ENCODE measurements around the gene FGD6.

FGD6 gene

DNA sequence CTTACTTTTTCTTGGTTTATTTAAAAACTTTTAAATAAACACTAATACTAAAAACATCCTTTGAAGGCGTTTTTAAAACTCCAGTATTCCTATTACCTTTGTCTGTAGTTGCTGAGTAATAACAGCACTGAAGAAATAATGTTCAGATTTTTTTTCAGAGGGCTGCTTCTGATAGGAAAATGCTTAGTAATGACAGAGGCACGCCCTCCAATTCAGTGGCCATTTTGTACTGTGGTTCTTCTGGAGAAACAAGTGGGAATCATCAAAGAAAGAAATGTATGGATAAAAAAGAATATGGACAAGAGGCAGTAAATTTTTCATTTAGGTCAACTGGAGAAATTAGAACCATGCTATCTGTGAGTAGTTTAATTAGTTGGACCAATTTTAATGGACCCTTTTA lies 13.9 kb upstream of the FGD6 start:
- DNase-seq = peak; percentile 64

DNA sequence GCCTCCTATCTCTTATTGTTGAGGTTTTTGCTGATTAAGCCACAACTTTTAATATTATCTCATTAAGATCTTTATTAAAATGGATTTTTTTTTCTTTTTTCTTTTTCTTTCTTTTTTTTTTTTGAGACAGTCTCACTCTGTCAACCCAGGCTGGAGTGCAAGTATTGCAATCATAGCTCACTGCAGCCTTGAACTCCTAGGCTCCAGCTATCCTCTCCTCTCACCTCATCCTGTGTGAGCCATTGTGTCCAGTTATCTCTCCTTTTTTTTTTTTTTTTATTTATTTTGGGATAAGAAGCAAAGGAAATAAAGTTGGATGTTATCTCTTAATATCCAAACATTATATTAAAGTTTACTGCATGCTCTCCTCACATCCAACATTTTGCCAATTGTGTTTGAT lies 13.0 kb upstream of the FGD6 start:
- no peak for DNase-seq

DNA sequence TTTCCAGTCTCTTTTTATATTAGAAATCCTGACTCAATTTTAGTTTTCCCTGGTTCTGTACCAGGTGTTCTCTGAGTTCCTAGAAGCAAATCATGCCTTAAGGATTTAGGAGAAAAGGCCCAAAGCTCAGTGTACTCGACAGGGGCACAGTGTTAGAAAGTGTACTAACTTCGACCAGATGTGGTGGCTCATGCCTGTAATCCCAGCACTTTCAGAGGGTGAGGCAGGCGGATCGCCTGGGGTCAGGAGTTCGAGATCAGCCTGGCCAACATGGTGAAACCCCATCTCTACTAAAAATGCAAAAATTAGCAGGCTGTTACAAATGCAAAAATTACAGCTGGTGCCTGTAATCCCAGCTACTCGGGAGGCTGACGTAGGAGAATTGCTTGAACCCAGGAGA lies 12.4 kb upstream of the FGD6 start:
- no peak for DNase-seq

DNA sequence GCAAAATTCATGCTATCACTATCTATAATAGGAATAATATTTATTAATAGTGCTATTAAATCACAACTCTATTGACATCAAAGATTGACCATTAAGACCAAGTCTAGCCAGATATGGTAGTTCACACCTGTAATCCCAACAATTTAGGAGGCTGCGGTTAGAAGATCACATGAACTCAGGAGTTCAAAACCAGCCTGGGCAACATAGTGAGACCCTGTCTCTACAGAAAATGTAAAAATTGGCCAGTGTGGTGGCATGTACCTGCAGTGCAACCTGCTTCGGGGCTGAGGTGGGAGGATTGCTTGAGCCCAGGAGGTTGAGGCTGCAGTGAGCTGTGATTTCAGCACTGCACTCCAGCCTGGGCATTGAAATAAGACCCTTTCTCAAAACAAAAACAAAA lies 11.3 kb upstream of the FGD6 start:
- DNase-seq = no peak

DNA sequence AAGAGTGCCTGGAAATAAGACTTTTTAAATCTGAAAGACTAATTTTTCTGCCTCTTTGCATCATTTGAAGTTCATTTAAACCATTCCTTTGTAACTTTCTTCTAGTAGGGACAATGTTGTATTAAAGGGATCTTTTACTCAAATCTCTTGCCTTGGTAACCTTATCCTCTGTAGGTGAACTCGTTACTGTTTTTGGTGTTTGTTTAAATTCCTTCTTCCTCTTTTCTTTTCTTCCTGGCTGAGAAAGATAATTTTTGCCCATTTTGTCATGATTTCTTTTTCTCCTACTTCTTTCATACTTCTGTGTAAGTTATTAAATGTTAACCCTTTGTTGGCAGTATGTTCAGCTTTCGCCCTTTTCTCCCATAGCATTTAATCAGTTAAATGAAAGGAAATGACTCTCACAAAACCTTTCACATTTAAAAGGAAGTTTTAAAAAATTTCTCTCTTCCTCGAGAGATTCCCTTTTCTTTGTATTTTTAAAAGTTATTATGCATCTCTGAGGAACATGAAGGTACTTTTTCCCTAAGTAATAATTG lies 10.6 kb upstream of the FGD6 start:
- no peak for DNase-seq

DNA sequence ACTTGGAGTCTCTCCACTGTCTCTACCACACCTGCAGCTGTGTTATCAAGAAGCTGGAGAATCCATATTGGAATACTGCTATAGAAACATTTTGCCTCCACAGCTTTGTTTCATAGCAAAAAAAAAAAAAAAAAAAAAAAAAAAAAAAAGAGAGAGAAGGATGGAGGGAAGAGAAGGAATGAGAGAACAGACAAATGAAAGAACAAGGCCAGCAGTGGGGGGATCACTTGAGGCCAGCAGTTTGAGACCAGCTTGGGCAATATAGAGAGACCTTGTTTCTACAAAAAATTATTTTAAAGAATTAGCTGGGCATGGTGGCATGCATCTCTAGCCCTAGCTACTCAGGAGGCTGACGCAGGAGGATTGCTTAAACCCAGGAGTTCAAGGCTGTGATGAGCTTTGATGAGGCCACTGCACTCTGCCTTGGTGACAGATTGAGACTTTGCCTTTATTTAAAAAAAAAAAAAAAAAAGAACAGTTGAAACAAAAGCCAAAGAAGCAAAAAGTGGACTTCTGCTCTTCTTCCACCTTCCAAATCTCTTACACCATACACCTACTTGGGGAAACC lies 8.5 kb upstream of the FGD6 start:
- no peak for DNase-seq

DNA sequence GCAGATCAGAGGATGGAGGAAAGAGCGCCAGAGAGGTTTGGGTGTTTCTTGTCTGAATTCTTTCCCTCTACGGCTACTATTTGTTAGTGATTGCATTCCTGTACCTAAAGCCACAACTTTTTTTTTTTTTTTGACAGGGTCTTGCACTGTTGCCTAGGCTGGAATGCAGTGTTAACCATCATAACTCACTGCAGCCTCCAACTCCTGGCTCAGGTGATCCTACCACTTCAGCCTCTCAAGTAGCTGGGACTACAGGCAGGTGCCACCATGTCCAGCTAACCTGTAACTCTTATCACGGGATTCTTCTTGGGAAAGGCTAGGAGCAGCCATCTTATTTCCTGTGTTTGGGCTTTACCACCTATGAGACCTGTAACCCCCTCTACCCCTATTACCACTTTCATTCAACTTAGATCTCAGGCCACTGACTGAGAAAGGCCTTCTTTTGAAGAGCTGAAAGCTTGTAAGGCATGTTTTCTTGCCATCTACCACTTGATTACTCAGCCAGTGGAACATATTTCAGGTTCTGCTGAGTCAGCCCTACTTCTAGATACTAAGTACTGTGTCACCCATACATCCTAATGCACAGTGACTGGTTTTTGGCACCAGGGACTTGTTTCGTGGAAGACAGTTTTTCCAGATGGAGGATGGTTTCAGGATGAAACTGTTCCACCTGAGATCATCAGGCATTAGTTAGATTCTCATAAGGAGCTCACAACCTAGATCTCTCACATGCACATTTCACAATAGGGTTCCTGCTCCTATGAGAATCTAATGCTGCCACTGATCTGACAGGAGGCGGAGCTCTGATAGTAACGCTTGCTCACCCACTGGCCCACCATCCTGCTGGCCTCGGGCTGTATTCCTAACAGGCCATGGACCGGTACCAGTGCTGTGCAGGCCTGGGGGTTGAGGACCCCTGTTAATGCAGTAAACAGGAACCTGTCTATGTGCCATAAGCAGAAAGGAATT lies 7.2 kb upstream of the FGD6 start:
- DNase-seq = peak; percentile 39

DNA sequence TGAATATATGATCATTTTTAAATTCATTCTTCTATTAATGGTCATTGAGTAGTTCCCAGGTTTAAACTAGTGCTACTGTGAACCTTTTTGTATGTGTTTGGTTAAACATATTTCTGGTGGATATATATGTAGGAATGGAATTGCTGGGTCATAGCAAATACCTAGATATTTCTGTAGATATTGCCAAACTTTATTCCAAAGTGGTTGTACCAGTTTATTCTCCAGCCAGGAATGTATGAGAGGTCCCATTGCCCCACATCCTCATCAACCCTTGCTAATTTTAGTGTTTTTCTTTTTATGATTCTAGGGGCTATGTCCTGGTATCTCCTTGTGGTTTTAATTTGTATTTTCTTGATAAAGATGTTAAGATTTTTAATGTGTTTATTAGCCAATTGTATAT lies 3.5 kb upstream of the FGD6 start:
- no peak for DNase-seq

DNA sequence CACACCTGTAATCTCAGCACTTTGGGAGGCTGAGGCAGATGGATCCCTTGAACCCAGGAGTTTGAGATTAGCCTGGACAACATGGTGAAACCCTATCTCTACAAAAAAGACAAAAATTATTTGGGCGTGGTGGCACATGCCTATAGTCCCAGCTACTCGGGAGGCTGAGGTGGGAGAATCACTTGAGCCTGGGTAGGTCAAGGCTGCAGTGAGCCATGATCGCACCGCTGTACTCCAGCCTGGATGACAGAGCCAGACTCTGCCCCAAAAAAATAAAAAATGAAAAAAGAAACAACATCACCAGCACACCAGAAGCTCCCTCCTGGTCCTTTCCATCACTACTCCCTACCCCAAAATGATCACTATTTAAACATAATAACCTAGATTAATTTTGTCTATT lies 2.9 kb upstream of the FGD6 start:
- no peak for DNase-seq

DNA sequence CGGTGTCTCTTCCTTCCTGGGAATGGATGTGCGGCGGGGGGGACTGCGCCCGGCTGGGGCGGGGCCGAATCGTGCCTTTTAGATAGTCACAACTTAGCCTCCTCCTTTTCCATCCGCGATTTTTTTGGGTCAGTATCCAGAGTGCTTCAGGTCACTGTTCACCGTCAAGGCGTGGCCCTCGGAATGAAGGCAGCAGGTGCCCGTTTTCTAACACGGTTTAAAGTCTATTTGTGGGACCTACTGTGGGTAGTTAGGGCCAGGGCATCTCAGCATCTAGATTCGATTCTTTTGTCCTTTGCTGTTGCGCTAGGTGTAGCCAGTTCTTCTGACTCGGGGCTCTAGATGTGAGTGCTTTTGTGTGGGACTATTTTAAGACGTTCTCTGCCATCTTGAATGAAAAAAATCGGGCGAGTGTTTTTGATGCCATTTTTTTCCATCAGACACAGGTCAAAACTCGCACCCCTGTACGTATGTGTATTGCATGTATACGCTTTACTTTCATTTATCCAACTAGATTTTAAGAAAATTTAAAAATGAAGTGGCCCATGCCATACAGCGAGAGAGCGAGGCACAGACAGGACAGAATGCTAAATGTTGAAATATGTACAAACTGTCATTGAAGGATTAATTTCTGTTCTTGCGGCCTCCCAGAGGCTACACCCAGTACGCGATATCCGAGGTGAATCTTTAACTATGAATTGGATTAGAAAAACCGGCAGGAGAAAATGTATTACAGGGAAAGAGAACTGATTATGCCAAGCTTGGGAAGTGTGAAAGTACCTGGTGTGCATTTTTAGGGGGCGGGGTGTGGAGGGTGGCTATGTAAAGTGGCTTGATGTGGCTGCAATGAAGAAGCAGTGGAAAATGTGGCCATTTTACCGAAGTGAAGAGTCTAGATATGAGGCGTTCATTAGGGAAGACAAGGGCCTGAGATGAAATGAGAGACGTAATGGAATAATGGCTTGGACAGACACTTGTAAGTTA lies 1.2 kb upstream of the FGD6 start:
- DNase-seq = no peak

DNA sequence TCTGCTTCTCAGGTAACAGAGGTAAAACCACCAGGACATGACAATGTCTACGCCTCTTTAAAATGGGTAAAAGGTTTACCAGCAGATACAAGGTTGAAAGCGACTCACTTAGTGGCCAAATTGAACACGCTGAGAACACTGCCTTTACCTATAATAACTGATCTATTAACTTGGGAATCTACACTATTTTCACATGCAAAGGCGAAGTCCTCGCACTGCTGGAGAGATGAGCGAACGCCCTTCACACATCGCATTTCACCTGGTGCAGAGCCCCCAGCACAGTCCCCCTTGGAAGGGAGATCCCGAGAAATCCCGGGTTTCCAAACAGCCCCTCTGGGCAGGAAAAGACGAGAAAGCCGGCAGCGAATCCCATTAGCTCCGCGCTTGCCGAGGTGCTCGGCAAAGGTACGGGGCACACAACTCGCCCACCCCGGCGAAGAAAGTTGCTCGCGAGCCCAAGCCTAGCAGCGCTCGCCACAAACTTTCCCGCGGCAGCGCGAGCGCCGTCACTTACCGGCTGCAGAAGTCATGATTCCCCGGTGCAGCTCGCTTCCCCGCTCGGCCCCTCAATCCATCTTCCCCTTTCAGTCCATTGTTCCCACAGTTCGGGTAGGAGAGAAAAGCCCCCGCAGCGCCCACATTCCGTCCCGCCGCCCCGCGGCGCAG lies 423 bp downstream of the FGD6 start:
- no peak for DNase-seq

DNA sequence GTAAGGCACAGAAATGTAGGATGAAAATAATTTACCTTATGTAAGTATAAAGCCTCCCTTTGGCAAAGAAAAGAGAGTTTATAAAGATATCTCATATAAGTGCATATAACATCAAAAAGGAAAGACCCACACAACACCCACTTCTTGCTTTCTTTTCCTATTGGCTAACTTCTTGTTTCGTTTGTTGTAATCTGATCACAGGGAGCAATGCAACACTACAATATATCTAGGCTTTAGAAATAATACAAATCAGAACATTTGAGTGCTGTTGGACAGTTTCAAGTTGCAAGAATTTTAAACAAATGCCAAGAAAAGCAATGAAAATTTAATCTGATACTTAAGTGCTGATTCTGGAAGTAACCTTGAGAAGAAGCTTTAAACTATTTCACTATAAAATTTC lies 1.3 kb downstream of the FGD6 start:
- peak; percentile 56 for DNase-seq

DNA sequence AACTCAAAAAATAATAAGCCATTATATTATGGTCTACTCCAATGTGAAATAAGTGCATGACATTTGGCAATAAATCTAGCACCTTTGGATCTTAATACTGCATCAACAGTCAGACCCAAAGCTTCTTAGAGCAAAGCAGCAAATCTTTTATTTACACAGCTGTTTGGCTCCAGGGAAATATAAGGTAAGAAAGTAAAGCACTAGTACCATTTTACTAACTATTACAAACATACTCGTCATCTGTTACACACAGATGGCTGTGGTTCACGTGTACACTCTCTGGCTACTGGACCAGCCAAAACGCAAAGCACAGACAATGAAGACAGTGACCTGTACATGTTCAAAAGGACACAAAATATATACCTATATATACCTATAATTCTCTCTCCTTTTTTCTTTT lies 2.8 kb downstream of the FGD6 start:
- DNase-seq = no peak

DNA sequence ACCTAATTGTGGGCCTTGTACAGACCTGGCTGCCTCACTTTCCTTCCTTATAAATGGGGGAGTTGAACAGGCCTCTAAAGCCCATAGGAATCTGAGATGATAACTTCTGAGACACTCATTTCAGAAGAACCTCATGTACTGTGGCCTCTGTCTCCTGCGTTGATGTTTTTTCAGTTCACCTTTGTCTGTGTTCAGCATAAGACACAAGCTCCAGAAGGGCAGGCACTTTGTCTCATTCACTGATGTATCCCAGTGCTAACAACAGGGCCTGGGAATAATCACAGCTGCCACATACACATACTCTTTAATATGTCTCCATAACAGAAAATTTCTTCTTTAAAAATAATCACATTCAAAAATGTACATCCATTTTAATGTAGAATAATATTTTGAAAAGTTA lies 3.3 kb downstream of the FGD6 start:
- no peak for DNase-seq

DNA sequence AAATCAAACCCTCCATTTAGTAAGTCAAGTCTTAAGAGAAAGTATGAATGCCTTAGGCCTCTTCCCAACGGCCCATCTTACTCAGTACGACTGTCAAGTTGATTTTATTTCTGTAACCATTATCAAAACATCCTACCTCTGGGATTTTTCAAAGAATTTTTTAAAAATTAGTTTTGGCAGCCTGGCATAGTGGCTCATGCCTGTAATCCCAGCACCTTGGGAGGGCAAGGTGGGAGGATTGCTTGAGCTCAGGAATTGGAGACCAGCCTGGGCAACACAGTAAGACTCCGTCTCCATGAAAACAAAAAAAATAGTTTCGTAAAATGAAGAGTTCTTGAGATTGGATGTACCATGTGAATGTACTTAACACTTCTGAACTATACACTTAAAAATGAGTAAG lies 4.1 kb downstream of the FGD6 start:
- peak; percentile 57 for DNase-seq

DNA sequence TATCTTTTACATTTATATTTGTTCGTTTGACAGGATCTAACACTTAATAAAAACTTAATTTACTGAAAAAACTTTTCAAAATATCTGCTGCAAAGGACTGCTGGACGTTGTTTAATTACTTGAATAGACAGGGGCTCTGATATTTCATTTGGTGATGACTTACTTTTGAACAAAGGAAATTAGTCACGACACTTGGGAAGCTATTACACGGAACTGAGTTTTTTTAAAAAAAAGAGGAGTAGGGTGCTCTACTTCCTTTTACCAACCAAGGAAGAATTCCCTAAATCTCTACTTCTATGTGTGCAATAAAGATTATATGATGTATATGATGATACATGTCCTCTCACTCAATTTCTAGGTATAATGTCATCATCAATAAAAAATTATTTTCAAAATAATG lies 4.7 kb downstream of the FGD6 start:
- peak; percentile 51 for DNase-seq

DNA sequence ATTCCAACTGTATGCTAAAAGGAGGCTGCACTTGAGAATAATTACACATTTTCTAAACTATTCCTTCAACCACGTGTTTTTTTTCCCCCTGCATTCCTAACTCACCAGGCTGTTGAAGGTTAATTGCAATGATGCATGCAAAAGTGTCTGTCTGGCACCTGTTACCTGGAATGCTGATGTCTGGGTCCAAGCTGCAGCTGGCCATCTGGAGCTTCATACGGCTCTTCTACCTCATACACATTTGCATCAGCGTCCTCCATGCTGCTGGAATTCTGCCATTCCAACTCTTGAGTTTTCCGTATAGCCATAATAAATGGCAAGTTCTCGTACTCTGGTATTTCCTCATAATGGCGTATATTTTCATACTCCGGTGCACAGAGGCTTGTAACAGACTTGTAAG lies 8.6 kb downstream of the FGD6 start:
- DNase-seq = no peak

DNA sequence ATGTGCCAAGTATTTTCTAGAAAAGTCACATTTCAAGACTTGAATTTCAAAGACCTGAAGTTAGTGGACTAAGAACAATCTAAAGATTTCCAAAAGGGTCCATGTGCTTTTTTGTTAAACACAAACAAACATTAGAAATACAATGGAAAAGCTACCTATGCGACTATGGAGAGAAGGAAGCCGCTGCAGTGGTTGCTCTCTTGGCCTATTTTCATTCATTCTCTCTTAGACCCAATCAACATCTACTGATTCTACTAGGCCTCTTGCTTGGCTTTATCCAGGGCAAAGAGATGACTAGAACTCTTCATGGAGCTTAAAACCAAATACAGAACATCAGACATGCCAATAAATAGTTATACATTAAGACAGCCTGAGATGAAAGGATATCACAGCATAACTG lies 9.9 kb downstream of the FGD6 start:
- no peak for DNase-seq

DNA sequence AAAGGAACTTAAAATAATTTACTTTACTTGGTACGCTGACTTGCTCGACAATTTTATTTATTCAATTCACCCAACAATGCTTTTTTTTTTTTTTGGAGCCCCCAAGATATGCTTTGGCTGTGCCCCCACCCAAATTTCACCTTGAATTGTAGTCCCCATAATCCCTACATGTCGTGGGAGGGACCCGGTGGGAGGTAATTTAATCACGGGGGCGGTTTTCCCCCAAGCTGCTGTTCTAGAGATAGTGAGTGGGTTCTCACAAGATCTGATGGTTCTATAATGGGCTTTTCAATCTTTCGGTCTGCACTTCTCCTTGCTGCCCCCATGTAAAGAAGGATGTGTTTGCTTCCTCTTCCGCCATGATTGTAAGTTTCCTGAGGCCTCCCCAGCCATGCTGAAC lies 10.4 kb downstream of the FGD6 start:
- DNase-seq = no peak

DNA sequence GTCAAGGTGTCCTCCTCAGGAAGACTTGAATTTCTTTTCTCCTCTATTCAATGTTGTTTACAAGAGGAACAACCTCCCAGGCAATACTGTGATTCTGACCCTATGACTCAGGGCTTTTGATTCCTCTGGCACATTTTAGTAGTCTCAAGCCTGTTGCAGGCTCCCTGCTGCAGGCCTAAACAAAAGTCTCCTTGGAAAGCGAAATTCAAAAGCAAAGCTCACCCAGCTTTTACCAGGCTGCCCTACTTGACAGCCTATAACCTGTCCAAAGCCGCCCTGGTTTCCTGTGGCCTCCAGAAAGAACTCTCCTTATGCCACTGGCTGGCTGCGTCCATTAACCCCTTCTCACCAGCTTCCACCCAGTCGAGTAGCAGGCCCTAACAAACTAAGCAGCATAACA lies 11.6 kb downstream of the FGD6 start:
- peak; percentile 80 for DNase-seq

DNA sequence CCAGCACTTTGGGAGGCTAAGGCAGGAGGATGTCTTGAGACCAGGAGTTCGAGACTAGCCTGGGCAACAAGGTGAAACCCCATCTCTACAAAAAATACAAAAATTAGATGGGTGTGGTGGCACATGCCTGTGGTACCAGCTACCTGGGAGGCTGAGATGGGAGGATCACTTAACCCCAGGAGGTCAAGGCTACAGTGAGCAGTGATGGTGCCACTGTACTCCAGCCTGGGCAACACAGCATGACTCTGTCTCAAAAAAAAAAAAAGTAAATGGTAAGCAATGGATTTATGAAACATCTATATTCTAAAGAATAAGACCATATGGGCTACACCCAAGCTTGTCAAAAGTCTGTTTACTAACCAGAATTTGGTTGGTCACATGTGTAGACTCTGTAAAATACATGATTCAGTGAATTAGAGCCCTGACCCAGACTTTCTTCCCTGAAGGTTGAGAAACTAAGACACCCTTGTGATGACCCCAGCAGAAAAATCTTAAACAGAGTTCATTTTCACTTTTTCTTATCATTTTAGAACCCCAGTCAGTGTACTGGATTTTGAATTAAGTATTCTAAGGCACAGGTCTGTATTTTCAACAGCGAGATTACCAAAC lies 12.1 kb downstream of the FGD6 start:
- DNase-seq = no peak

Data from NCI-H226 (cell line).